Tibial nerve (tissue), 4 donors: ENCODE measurements around the gene TTC9B.

ENCODE experiments used
- CTCF ChIP-seq, 5 experiments: fragments of 200-600 bp in 3 of 5; fragments of 450-650 bp in 2 of 5; sonication (generic) in 3 of 5; IDR thresholded peaks; one replicate each; pipeline ENCODE4 v1.5.1; 2016 to 2019; ENCODE audit warnings: antibody characterized with exemption in 5 of 5, mild to moderate bottlenecking in 3 of 5, moderate library complexity in 2 of 5
- EP300 ChIP-seq, 2 donors: sonication (generic); formaldehyde crosslinking; IDR thresholded peaks; one replicate each; pipeline ENCODE4 v1.6.1; 2017; ENCODE audit warnings: antibody characterized with exemption in 2 of 2, mild to moderate bottlenecking in 1 of 2
- POLR2A ChIP-seq, 2 donors: fragments of 450-650 bp; IDR thresholded peaks; one replicate each; pipeline ENCODE4 v1.6.1; 2017; ENCODE audit warnings: antibody characterized with exemption in 2 of 2, mild to moderate bottlenecking in 2 of 2, moderate library complexity in 2 of 2

GRCh38 chr19:40264314-40265054 lies 46.3 kb upstream of the TTC9B start:
- TF ChIP-seq CTCF (IDR thresholded peaks at IDR 0.05) (no peak), POLR2A (IDR thresholded peaks at IDR 0.05) (no peak), EP300 (IDR thresholded peaks at IDR 0.05) (no peak)
